HG03064 (cell line): Measurements from ENCODE around the gene DGAT2.

Experiments
- ATAC-seq: cut with Tn5 transposase; IDR thresholded peaks from one replicate; pipeline ENCODE4 v1.9.1; 2021; ENCODE audit warnings: low read depth; ENCODE audit not compliant: unreplicated experiment

Gene DGAT2

DNA sequence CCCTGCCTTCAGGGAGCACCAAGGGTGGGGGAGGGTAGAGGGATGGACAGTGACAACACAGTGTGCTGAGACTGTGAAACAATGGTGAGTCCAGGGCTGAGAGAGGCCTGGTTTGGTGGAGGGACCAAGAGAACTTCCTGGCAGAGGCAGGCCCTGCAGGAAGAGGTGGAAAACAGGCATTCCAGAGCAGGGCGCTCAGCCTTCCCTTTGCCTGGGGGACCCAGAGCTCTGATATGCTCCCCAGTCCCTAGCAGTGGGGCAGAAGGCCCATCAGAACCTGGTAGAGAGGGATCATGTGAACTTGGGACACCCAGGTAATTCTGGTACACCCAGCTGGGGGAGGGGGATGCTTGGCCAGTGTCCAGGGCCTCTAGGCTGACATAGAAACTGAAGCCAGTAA is 29.2 kb downstream of the DGAT2 start:
- no peak for ATAC-seq

DNA sequence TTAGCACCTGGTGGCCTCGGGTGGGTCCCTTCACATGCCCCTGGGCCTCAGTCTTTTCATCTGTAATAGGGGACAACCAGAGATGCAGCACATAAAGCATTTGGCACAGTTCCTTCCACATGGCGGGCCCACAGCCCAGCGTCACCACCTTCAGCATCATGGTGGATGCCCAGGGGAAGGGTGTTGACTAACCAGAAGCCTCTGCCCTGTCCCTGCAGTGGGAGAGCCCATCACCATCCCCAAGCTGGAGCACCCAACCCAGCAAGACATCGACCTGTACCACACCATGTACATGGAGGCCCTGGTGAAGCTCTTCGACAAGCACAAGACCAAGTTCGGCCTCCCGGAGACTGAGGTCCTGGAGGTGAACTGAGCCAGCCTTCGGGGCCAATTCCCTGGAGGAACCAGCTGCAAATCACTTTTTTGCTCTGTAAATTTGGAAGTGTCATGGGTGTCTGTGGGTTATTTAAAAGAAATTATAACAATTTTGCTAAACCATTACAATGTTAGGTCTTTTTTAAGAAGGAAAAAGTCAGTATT is 31.6 kb downstream of the DGAT2 start:
- no peak for ATAC-seq

DNA sequence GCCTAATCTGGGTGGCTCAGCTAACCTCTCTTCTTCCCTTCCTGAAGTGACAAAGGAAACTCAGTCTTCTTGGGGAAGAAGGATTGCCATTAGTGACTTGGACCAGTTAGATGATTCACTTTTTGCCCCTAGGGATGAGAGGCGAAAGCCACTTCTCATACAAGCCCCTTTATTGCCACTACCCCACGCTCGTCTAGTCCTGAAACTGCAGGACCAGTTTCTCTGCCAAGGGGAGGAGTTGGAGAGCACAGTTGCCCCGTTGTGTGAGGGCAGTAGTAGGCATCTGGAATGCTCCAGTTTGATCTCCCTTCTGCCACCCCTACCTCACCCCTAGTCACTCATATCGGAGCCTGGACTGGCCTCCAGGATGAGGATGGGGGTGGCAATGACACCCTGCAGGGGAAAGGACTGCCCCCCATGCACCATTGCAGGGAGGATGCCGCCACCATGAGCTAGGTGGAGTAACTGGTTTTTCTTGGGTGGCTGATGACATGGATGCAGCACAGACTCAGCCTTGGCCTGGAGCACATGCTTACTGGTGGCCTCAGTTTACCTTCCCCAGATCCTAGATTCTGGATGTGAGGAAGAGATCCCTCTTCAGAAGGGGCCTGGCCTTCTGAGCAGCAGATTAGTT is 32.3 kb downstream of the DGAT2 start:
- ATAC-seq, result no peak

DNA sequence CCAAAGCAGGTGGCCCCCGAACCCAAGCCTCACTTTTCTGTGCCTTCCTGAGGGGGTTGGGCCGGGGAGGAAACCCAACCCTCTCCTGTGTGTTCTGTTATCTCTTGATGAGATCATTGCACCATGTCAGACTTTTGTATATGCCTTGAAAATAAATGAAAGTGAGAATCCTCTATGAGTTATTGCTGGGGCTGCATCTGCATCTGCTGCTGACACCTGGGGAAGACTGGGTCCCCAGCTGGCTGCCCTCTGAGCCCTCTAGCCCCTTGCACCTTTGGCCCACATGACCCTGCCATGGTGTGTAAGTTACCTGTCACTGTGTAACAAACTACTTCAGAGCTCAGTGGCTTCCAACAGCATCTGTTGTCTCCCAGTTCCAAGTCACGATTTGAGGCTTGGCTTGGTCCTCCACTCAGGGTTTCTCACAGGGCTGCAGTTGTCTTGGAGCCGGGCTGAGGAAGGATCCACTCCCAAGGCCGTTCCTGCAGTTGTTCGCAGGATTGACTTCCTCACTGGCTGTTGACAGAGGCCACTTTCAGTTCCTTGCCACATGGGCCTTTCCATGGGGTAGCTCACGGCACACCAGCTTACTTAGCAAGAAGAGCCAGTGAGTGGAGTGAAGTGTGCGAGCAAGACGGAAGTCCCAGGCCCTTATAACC is 32.9 kb downstream of the DGAT2 start:
- no peak for ATAC-seq

DNA sequence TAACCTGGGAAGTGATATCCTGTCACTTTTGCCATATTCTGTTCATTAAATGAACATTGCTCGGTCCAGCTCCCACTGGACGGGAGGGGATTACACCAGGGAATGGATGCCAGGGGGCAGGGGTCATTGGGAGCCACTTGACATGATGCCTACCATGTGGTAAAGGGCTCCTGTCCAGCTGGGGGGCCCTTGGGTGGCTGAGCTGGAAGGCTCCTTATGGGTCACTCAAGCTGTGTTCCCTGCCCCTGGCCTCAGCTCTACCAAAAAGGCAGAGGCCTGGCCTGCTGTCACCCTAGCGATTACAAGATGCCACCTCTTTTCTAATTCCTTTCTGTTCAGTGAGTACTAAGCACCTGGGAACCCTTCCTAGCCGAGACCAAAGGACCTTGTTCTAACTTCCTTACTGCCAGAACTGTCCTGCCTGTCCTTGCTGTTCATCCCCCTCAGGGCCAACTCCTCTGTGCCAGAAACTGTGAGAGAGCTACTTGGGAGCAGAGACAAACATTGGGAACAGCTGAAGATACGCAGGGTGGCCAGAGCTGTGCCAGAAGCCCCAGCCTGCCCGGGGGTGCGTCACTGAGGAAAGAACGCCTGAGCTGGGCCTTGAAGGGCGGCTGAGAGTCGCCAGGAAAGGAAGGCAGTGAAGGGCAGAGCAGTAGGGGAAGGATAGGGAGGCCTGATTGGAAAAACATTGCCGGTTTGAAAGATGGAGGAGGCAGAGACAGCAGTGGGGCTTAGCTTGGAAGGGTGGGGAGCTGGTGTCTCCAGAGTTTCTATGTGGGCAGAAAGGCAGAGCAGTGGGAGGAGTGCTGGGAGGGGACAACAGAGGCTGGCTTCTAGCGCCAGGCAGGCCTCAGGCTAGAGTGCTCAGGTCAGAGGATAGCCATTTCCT is 33.7 kb downstream of the DGAT2 start:
- no peak for ATAC-seq

DNA sequence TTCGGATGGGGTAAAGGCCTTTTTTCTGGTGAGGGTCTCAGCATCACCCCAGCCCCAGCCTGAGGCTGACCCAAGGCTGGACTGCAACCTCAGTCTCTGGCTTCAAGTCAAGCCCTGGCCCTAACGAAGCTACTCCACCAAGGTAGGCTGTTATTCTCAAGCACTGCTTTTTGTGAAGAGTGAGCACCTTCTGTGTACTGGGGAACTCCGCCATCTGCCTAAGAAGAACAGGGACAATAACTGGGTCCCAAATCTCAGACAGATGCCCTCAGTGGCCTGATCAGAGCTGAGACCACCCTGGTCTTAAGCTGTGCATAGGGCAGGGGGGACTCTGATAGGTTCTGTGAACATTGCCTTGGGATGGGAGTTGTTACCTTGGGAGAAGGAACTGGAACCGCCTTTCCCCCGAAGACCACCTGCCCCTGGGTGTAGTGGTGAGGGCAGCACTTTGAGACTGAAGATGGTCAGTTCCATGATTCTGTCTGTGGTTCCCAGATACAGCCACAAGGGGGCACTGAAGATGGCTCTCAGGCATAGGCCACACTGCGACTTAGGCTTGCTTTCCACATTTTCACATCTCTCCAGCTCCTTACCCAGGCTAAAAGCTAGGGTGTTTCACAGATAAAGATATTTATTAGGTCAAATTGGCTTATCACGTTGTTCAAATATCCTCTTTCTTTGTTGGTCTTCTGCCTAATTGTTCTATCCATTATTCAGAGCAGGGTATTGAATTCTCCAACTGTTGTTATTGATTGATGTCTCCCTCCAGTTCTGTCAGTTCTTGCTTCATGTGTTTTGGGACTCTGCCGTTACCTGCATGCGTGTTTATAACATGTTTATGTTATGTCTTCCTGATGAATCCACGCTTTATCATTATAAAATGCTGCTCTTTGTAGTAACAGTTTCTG is 34.6 kb downstream of the DGAT2 start:
- no peak for ATAC-seq

DNA sequence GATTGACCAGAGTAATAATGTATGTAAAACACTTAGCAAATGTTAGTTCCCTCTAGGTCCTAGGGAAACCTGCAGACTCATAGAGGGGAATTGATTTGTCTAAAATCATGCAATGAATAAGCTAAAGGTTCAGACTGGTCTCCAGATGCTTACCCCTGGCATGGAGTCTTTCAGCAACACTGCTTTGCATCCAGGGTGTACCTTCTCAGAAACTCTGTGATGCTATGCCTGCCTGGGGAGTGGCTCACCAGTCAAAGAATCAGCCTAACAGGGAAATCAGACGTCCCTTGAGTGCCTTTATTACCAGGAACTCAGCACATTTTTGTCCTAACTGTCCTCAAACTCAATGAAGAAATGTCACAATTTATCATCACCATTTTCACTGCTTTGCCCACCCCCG is 40.5 kb downstream of the DGAT2 start:
- no peak for ATAC-seq

DNA sequence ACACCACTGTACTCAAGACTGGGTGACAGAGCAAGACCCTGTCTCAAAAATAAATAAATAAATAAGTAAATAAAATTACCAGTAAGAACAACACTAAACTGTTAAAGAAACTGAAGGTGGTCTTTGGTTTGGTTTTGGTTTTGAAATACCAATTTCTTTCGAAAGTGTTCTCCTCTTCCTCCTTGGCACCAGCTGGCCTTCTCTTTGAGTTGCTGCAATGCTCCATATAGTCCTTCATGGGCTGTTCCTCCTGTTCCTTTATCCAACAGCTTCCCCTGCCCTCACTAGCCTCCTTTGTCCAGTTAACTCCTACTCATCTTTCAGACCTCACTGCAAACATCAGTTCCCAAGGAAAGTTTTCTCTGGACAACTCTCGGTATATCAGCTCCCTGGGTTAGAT is 41.4 kb downstream of the DGAT2 start:
- ATAC-seq, result no peak

DNA sequence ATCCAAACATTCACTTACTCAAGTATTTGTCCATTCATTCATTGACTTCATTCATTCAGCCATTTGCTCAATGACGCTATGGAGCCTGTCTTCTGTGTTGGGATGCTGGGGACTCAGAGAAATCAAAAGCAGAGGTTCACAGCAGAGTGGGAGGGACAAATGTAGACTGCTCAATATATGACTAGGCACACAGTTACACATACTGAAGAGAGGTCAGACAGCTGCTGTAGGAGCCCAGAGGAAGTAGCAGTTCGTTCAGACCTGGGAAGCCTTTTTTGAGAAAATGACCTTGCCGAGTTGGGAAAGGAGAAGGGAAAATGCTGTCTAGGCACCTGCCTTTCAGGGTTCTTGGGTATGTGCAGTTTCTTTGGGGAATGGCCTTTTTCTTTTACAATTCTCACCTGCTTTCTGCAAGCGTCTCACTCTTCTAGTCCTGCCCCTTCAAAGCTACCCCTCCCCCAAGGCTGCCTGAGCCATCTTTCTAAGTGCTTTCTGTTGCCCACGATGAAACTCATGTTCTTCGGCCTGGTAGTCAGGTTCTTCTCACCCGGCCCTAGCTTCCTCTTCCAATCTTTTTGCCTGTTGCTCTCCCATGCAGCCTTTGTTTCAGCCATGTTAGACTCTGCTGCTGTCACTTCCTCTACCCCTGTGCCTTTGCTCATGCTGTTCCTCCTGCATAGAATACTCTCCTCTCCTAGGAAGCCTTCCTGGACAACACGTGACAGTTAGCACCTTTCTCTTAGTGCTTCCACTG is 42.2 kb downstream of the DGAT2 start:
- ATAC-seq, result no peak

DNA sequence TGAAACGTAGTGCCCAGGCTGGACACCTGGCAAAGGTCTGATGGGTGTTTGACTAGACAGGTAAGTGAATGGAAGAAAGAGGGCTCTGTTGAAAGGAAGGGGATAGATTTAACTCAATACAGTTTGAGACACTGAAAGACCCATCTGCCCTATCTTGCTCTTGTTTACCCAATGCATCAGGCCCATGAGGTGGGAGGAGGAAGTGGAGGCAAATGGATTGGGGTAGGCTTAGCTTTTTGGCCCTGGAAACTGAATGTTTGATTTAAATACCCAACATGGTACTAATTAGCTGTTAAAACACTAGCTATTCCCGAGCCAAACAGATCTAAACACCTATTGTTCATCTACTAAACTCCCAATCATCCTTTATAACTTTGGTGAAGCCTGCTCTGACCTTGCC is 42.9 kb downstream of the DGAT2 start:
- ATAC-seq, result no peak

DNA sequence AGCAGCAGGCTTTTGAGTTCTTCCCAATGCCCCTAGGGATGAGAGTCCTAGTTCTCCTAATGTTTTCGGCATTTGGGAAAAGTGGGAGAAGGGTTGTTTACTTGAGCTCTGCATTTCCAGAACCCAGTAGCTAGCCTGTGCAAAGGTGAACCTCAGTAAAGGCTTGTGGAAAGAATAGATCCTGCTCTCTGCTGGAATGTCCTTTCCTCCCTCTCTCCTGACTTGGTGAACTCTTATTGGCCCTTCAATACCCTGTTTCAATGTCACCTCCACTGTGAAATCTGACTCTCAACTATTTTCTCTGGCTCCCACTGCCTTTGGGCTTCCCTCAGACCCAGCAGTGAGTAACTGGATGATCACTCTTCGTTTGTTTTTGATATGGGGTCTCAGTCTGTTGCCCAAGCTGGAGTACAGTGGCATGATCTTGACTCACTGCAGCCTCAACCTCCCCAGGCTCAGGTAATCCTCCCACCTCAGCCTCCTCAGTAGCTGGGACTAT is 44.0 kb downstream of the DGAT2 start:
- ATAC-seq, result no peak

DNA sequence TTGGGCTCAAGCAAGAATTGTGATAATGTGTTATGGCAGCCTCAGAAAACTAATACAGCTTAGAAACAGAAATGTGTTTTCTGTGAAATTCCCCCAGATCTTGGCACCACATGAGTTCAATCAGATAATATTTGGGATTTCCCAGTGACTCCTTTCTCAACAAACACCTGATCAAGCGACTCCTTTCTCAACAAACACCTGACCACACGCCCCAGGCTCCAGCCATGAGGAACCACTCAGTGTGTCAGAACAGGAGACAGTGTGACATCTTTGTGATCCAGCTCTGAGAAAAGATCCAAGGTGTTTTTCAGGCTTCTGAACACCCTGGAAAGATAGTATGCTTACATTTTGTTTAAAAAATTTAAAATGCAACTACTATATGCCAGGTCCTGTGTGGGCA is 44.5 kb downstream of the DGAT2 start:
- no peak for ATAC-seq

DNA sequence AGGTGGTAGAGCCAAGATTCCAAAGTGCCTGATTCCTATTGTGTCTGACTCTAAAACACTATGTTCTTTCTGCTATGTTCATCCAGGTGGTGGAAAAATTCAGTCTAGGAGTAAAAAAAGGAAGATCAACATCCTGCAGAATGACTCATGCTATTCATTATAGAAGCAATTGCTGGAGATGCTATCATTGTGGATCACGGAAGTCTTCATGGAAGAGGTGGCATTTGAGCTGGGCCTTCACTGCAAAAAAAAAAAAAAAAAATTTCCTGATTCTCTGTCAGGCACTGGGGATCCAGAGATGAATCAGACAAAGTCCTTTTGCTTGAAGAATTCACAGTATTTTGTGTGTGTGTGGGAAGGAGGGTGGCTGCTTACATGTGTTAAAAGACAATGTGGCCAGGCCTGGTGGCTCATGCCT is 45.1 kb downstream of the DGAT2 start:
- no peak for ATAC-seq

DNA sequence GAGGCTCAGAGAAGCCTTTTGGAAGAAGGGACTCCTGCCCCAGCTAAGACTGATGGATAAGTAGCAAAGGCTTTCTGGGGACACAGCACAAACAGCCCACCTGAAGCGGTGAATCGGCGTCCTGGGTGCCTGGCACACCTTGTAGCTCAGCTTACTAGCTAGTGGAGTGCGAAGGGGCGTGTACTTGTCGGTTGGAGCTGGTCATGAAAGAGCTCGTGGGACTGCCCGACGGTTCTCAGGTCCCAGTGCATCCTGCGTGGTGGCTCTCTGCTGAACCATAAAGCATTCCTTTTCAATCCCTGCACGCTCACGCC is 45.7 kb downstream of the DGAT2 start:
- ATAC-seq, result peak; percentile 18

DNA sequence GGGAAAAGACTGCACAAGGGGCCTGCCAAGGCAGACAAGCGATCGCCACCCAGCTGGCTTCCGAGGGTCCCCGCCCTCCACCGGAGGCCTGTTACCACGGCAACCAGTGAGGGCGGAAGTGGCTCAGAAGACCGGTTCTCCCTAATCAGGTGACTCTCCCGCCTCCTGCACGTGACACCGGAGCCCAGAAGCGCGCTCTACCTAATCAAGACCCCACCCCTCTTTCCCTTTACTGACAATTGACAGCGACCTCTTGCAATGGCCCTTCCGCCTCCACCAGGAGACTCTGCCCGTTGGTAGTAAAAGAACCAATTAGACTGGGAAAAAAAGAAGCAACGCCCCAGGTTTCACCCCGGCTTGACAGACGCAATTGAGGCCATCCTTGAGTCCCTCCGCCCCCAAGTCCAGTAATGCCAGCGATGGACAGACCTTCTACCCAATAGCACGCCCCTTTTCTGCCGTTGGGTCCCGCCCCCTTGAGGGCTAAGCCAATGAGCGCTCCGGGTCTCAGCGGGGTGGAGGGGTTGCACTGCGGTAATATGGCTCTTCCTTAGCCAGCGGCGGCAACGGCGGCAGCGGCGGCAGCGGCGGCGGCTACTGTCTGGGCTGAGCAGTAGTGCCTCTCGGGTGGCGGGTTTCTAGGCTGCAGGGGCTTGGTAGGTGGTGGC is 46.2 kb downstream of the DGAT2 start, which contains the start of gene UVRAG:
Gene UVRAG (plus strand): TSS at position 534 of the 668 bp plus-strand sequence. CDS start 198 bp downstream, outside the sequence.
- peak; percentile 65 for ATAC-seq

DNA sequence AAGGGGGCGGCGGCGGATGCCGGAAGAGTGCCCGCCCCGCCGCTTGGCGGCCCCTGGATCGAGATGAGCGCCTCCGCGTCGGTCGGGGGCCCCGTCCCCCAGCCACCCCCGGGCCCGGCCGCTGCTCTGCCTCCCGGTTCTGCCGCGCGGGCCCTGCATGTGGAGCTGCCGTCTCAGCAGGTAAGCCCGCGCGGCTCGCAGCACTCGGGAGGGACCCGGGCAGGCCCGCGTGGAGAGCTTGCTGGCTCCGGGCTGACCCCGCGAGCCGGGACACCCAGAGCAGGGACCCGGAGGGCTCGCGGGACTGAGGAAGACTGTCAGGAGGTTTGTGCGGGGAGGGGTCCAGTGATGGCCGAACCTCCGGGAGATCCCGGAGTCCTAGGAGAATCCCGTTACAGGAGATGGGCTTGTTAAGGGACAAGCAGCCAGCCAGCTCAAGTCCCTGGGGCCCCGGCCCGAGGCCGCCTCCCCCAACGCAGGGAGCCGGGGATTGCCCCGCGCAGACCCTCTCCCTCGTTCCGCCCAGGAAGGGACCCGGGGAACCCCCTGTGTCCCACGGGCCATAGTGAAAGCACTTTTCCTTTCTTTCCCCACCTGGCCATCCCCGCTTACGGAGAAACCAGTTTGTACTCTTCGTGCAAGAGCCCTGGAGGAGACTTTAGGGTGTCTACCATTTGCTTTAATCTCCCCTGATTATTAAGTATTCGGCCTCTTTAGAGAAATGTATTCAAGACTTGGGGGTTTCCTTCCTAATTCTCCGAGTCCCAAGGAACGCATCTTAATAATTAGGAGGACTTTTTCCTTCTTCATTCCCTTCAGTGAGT is 47.0 kb downstream of the DGAT2 start:
- peak; percentile 11 for ATAC-seq

DNA sequence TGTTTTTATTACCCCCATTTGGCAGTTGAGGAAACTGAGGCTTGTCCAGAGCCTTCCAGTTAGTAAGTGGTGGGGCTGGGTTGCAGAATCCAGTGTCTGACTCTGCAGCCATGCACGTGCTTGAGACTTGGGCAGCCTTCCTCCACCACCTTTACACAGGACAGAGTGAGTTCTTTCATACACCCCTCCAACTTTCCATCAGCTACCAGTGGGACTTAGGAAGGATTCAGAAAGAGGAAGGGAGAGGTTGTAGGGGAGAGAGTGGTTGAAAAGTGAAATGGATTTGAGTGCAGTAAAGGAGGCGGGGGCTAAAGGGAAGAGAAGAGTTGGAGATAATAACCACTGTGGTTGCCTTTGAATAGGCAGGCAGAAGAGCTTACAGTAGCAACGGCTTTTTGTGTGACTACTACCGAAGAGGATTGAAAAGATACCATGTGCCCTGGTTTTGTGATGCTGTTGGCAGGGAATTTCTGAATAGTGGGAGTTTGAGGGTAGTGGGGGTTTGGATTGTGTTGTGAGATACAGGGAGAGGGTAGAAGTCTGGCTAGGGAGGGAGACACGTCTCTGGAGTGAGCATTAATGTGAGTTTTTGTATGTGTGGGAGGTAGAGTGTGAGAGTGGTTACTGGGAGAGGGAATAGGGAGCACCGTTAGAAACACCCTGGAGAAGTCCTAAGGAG is 48.1 kb downstream of the DGAT2 start:
- ATAC-seq, result no peak

DNA sequence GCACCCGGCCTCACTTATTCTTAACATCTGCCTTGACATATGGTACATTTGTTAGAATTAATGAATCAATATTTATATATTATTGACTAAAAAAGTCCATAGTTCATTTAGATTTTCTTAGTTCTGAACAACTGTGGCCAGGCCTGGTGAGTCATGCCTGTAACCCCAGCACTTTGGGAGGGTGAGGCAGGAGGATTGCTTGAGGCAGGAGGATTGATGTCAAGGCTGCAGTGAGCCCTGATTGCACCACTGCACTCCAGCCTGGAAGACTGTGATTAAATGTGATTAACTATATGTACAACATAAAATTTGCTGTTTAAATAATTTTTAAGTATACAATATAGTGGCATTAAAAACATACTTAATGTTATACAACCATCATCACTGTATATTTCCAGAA is 52.1 kb downstream of the DGAT2 start:
- ATAC-seq, result no peak
